ENCODE results near the gene COL6A2.

The COL6A2 gene

DNA sequence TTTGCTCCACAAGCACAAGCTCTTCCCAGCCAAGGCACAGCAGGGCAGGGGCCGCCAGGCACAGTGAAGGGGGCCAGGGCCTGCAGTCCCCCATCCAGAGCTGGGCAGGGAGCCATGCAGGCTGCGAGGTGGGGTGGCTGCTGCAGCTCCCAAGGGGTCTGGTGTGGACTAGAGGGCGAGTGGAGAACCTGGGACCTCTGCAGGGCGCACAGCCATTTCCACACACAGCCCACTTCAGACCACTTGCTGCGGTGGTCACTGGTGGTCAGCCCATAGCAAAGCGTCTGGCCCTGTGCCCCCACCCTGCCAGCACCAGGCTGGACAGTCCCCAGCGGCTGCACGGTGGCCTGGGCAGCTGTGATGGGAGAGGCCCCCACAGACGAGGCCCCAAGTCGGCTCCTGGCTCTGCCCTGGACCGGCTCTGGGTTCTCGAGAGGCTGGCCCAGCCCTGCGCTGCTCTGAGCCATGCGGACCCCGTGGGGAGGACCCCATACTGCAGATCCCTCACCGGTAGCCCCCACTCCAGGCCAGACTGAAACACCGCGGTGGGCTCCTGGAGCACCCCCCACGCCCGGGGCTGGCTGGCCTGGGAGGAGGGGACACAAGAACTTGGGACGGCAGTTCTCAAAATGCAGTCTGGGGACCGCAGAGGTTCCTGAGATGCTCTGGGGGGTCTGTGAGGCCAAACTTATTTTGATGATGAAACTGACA is 47.1 kb upstream of the COL6A2 start:
- TF ChIP-seq CTCF (IDR thresholded peaks at IDR 0.05; ENCODE audit: low read depth, low read length, poor library complexity, severe bottlenecking) (no peak), EZH2phosphoT487 (IDR thresholded peaks at IDR 0.05; ENCODE audit: borderline replicate concordance, low read length) (no peak)
- no peak overlapping the region for H3K4me3 ChIP-seq (ENCODE audit: low read length)
- no peaks in the 10 kb centered on the region for H3K4me1 ChIP-seq (ENCODE audit: control insufficient read depth, low read length)
- H4K20me1 ChIP-seq (ENCODE audit: control insufficient read depth, insufficient read depth, low read depth, low read length), result no peaks in the 10 kb centered on the region
- no peaks in the 10 kb centered on the region for H3F3A ChIP-seq (ENCODE audit: control insufficient read depth, insufficient read depth)
- no peaks in the 10 kb centered on the region for H3K36me3 ChIP-seq (ENCODE audit: control insufficient read depth, low read length)
- H3K79me2 ChIP-seq (ENCODE audit: control insufficient read depth, low read length), result no peaks in the 10 kb centered on the region
- no peak overlapping the region for H3K4me2 ChIP-seq (ENCODE audit: low read length)
- H3K9me3 ChIP-seq (ENCODE audit: control insufficient read depth, insufficient read depth, low read length), result peaks cover 19% of the 10 kb centered on the region; the same call in 1 of the 2 replicates
- no peaks in the 10 kb centered on the region for H3K9me2 ChIP-seq (replicated peaks; ENCODE audit: control insufficient read depth, low read length)
- no peak overlapping the region for H3K27ac ChIP-seq (ENCODE audit: low read depth, low read length)
- no peaks in the 10 kb centered on the region for H3K27me3 ChIP-seq (ENCODE audit: control insufficient read depth, low read length)

- peaks cover 25% of the 10 kb centered on the region; the same call in 1 of the 2 replicates for H3K9me3 ChIP-seq (ENCODE audit: control insufficient read depth, insufficient read depth, low read length)
- H3K27me3 ChIP-seq (ENCODE audit: control insufficient read depth, low read length), result no peaks in the 10 kb centered on the region
- H3K79me2 ChIP-seq (ENCODE audit: control insufficient read depth, low read length), result no peaks in the 10 kb centered on the region
- no peak overlapping the region for H3K27ac ChIP-seq (ENCODE audit: low read depth, low read length)
- no peaks in the 10 kb centered on the region for H4K20me1 ChIP-seq (ENCODE audit: control insufficient read depth, insufficient read depth, low read depth, low read length)
- no peaks in the 10 kb centered on the region for H3F3A ChIP-seq (ENCODE audit: control insufficient read depth, insufficient read depth)
- TF ChIP-seq EZH2phosphoT487 (IDR thresholded peaks at IDR 0.05; ENCODE audit: borderline replicate concordance, low read length) (no peak), CTCF (IDR thresholded peaks at IDR 0.05; ENCODE audit: low read depth, low read length, poor library complexity, severe bottlenecking) (no peak)
- H3K4me1 ChIP-seq (ENCODE audit: control insufficient read depth, low read length), result no peaks in the 10 kb centered on the region
- no peaks in the 10 kb centered on the region for H3K9me2 ChIP-seq (replicated peaks; ENCODE audit: control insufficient read depth, low read length)
- no peak overlapping the region for H3K4me3 ChIP-seq (ENCODE audit: low read length)
- no peaks in the 10 kb centered on the region for H3K36me3 ChIP-seq (ENCODE audit: control insufficient read depth, low read length)
- H3K4me2 ChIP-seq (ENCODE audit: low read length), result no peak overlapping the region
Measured at GRCh38 chr21:46051379-46051770, 46.5 kb upstream of the COL6A2 start.

DNA sequence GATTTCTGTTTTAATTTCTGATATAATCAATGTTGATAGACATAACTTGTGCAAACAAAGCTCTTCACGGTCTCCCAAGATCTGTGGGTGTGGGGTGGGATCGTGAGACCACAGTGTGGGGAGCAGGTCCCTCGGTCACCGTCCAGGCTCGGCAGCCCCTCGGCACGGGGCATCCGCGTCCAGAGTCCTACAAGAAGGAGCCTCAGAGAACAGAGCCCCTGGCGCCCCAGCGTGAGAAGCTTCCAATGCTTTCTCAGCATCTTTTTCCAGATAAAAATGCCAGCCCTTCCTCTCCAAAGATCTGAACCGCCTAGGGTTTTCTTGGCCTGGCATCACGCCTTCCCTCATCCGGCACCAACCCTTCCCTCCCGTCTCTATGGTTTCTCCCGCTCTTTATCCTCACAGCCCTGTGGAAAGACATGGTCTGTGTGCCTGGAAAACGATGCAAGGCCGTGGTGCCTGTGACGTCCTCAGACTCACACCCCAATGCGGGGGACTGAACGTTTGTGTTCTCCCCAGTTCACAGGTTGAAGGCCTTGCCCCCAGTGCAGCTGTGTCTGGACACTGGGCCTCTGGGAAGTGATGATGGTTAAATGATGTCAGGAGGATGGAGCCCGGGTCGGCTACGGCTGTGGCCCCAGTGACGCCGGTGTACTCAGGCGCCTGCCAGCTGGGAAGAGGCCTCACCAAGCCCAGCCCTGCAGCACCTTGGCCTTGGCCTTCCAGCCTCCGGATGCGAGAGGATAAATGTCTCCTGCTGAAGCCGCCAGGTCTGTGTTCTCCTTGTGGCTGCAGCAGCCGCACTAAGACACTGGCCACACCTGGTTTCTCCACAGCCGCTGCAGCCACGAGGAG is 45.9 kb upstream of the COL6A2 start:
- H3K36me3 ChIP-seq (ENCODE audit: control insufficient read depth, low read length), result no peaks in the 10 kb centered on the region
- no peaks in the 10 kb centered on the region for H4K20me1 ChIP-seq (ENCODE audit: control insufficient read depth, insufficient read depth, low read depth, low read length)
- no peaks in the 10 kb centered on the region for H3K27me3 ChIP-seq (ENCODE audit: control insufficient read depth, low read length)
- H3K9me3 ChIP-seq (ENCODE audit: control insufficient read depth, insufficient read depth, low read length), result peaks cover 31% of the 10 kb centered on the region; the same call in 1 of the 2 replicates
- TF ChIP-seq EZH2phosphoT487 (IDR thresholded peaks at IDR 0.05; ENCODE audit: borderline replicate concordance, low read length), result no peak
- no peak for TF ChIP-seq CTCF (IDR thresholded peaks at IDR 0.05; ENCODE audit: low read depth, low read length, poor library complexity, severe bottlenecking)
- no peaks in the 10 kb centered on the region for H3K4me1 ChIP-seq (ENCODE audit: control insufficient read depth, low read length)
- H3F3A ChIP-seq (ENCODE audit: control insufficient read depth, insufficient read depth), result no peaks in the 10 kb centered on the region
- H3K79me2 ChIP-seq (ENCODE audit: control insufficient read depth, low read length), result no peaks in the 10 kb centered on the region
- no peak overlapping the region for H3K4me2 ChIP-seq (ENCODE audit: low read length)
- H3K9me2 ChIP-seq (replicated peaks; ENCODE audit: control insufficient read depth, low read length), result no peaks in the 10 kb centered on the region
- H3K4me3 ChIP-seq (ENCODE audit: low read length), result no peak overlapping the region
- no peak overlapping the region for H3K27ac ChIP-seq (ENCODE audit: low read depth, low read length)

Data from DOHH2 (cell line).